Panc1 (cell line): ENCODE data around the gene NT5DC2. TPM values are rescaled to one million over a fixed set of nuclear protein-coding genes. Genes with fewer than 3 reads are reported as not detected.

Experiments
- ATAC-seq: fragments of 200-7000 bp; cut with Tn5 transposase; 2 replicates; pipeline ENCODE4 v1.9.1; 2020; ENCODE audit warnings: mild to moderate bottlenecking, moderate library complexity
- BruUV-seq: library from RNA; stranded (reverse); fragments of 400-500 nt; replicated peaks from 2 replicates; lab custom pipeline; 2021; lab: Mats Ljungman, UMichigan
- CTCF ChIA-PET: fragments of 300-600 bp; sonication (Branson Sonifier 250); formaldehyde crosslinking; loops from one replicate; lab custom pipeline; 2022; ENCODE audit warnings: antibody characterized with exemption; lab: Charles Lee
- POLR2A ChIA-PET: fragments of 300-600 bp; sonication (Branson Sonifier 250); formaldehyde crosslinking; loops from one replicate; lab custom pipeline; 2022; ENCODE audit warnings: antibody characterized with exemption; lab: Charles Lee
- DNase-seq: peaks from one replicate; pipeline ENCODE4 v3.0.0-alpha.2; 2010; ENCODE audit warnings: low read depth, low spot score
- H3K27ac ChIP-seq: 2 replicates; pipeline ENCODE4 v1.5.1; 2011; ENCODE audit warnings: mild to moderate bottlenecking, low read length, inconsistent platforms
- H3K27me3 ChIP-seq: fragments of 200-500 bp; sonication (Bioruptor generic); 2 replicates; pipeline ENCODE4 v1.6.0; 2014; ENCODE audit warnings: low read length, inconsistent platforms; ENCODE audit not compliant: control insufficient read depth, insufficient read depth
- H3K36me3 ChIP-seq: fragments of 200-500 bp; sonication (Bioruptor generic); 2 replicates; pipeline ENCODE4 v1.5.1; 2014; ENCODE audit warnings: inconsistent platforms, mild to moderate bottlenecking, low read length, moderate library complexity; ENCODE audit not compliant: control insufficient read depth, insufficient read depth
- H3K4me1 ChIP-seq: 2 replicates; pipeline ENCODE4 v1.5.1; 2011; ENCODE audit warnings: inconsistent platforms, mild to moderate bottlenecking, low read length, moderate library complexity; ENCODE audit not compliant: control insufficient read depth, insufficient read depth
- H3K4me3 ChIP-seq, 2 experiments: 2 replicates each; pipeline ENCODE4 v1.5.1; 2011 to 2012; ENCODE audit warnings: low read depth in 2 of 2, low read length in 2 of 2, mild to moderate bottlenecking in 2 of 2, inconsistent platforms in 1 of 2, moderate library complexity in 1 of 2
- H3K9me3 ChIP-seq: fragments of 200-500 bp; sonication (Bioruptor generic); 2 replicates; pipeline ENCODE4 v1.5.1; 2014; ENCODE audit warnings: low read depth, mild to moderate bottlenecking, inconsistent platforms, low read length, moderate library complexity; ENCODE audit not compliant: control insufficient read depth, insufficient read depth
- POLR2AphosphoS5 ChIP-seq: IDR thresholded peaks from 2 replicates; pipeline ENCODE4 v1.6.1; 2012; ENCODE audit warnings: mild to moderate bottlenecking, low read depth, low read length, moderate library complexity
- REST ChIP-seq, 2 experiments: IDR thresholded peaks; 2 replicates each; pipeline ENCODE4 v1.6.1; 2011 to 2012; ENCODE audit warnings: low read depth in 2 of 2, control low read depth in 1 of 2, low read length in 1 of 2, mild to moderate bottlenecking in 1 of 2, moderate library complexity in 1 of 2; ENCODE audit not compliant: insufficient read depth in 1 of 2
- SIN3A ChIP-seq: IDR thresholded peaks from 2 replicates; pipeline ENCODE4 v1.6.1; 2012; ENCODE audit warnings: low read depth, mild to moderate bottlenecking, low read length, moderate library complexity, borderline replicate concordance; ENCODE audit not compliant: insufficient read depth
- TCF7L2 ChIP-seq: IDR thresholded peaks from 2 replicates; pipeline ENCODE4 v1.6.1; 2011; ENCODE audit warnings: mild to moderate bottlenecking, low read depth, low read length, inconsistent platforms
- in situ Hi-C: cut with HindIII; loops from 2 replicates; pipeline ENCODE4 v1.10.0; 2016; ENCODE audit warnings: low sequenced_read_pairs, low pct_unique_long_range_greater_than_20kb
- intact Hi-C: fragments of 100-400 bp; cut with micrococcal nuclease; formaldehyde crosslinking; loops from one replicate; pipeline ENCODE4 v1.10.0; 2022; ENCODE audit not compliant: unreplicated experiment
- total RNA-seq: library from RNA; stranded (reverse); gene quantifications from one replicate; pipeline ENCODE4 v1.2.1, GENCODE V29; 2021; ENCODE audit not compliant: unreplicated experiment
- TF ChIP-seq, protein P1 (sequence below): fragments of 450-650 bp; IDR thresholded peaks from 2 replicates; pipeline ENCODE4 v1.5.1; 2017; ENCODE audit warnings: mild to moderate bottlenecking

NT5DC2 gene
- total RNA-seq, 1 experiment from 2014 or later, result 137 TPM

DNA sequence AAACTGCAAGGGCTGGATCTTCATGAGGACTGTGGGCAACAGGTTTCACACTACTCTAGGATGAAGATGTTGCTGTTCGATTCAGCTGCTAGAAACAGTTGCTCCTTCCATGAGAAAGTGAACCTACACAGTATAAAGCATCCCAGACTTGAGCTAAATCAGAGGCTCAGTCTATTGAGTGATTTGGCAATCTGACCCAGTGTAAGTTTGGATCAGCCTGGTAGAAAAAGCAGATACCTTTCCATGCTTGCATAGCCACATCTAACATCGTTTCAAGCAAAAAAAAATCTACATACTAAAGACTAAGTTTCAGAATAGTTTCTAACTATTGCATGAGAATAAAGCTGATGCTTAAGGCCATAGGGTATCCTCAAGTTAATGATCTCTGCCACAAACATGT is 7.4 kb upstream of the NT5DC2 start:
- Histone ChIP-seq H3K4me1 (peaks cover under 1% of the 10 kb centered on the region; the same call in 1 of the 2 replicates), H3K9me3 (no peaks in the 10 kb centered on the region), H3K27ac (no peak overlapping the region), H3K27me3 (no peaks in the 10 kb centered on the region), H3K36me3 (no peaks in the 10 kb centered on the region; the same call in none of the 2 replicates), H3K4me3 (no peak overlapping the region)
- intact Hi-C loops, result no loop called here
- TF ChIP-seq SIN3A (no peak), POLR2AphosphoS5 (no peak), REST (IDR thresholded peaks at IDR 0.05; ENCODE audit: insufficient read depth in 1 of 2, low read depth in 2 of 2, low read length in 1 of 2) (no peak), TCF7L2 (no peak)
- TF ChIP-seq, protein P1, sequence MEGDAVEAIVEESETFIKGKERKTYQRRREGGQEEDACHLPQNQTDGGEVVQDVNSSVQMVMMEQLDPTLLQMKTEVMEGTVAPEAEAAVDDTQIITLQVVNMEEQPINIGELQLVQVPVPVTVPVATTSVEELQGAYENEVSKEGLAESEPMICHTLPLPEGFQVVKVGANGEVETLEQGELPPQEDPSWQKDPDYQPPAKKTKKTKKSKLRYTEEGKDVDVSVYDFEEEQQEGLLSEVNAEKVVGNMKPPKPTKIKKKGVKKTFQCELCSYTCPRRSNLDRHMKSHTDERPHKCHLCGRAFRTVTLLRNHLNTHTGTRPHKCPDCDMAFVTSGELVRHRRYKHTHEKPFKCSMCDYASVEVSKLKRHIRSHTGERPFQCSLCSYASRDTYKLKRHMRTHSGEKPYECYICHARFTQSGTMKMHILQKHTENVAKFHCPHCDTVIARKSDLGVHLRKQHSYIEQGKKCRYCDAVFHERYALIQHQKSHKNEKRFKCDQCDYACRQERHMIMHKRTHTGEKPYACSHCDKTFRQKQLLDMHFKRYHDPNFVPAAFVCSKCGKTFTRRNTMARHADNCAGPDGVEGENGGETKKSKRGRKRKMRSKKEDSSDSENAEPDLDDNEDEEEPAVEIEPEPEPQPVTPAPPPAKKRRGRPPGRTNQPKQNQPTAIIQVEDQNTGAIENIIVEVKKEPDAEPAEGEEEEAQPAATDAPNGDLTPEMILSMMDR, result no peak
- ATAC-seq (no peak), DNase-seq (no peak)
- in situ Hi-C loops, result no loop called here
- no TSS peak for BruUV-seq
- POLR2A ChIA-PET, result no interaction called here
- CTCF ChIA-PET, result no interaction called here

DNA sequence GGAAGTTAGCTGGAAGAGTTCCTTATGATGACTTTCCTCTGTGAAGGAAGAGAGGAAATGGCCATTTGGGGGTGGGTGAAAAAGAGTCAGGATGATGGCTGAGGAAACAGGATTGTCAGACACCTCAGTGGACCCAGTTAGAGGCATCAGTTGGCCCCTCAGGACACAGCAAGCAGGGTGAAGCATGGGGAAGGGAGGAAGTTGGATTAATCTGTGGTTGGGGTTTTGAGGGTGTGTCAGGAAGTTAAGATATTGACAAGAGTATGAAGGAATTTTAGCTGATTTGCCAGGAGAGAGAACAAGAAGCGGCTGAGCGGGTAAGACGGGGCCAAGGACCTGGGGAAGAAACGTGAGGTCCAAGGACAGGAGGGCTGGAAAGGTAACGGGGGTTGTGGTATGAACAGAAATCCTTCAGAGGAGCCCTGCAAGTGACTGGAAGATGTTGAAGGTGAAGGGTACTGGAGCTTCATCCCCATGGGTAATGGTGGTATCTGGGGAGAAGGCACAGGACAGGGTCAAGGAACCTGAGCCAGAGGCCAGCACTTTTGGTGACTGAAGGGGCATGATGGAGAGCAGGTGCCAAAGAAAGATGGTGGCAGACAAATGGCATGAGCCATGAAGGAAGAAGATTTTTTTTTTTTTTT is 5.5 kb upstream of the NT5DC2 start:
- intact Hi-C loops, result no loop called here

More for the DNA sequence above, 5.5 kb upstream of the NT5DC2 start:
- TF ChIP-seq POLR2AphosphoS5 (no peak), REST (IDR thresholded peaks at IDR 0.05; ENCODE audit: insufficient read depth in 1 of 2, low read depth in 2 of 2, low read length in 1 of 2) (no peak), SIN3A (no peak), TCF7L2 (no peak)
- DNase-seq, result no peak
- H3K4me1 ChIP-seq, result peaks cover 16% of the 10 kb centered on the region
- H3K9me3 ChIP-seq, result no peaks in the 10 kb centered on the region
- no peak overlapping the region for H3K4me3 ChIP-seq
- ChIA-PET CTCF (interaction anchor here (0.6 kb wide), 1 partner anchor 35 kb away, joined by 3 read pairs; no protein-coding TSS in a partner anchor), POLR2A (no interaction called here)
- ATAC-seq, result no peak
- no peaks in the 10 kb centered on the region for H3K27me3 ChIP-seq
- no TSS peak for BruUV-seq
- no peaks in the 10 kb centered on the region; the same call in 1 of the 2 replicates for H3K36me3 ChIP-seq
- in situ Hi-C loops, result no loop called here
- H3K27ac ChIP-seq, result no peak overlapping the region
